IMR-90 (cell line): ENCODE results near the gene LAMC3.

Experiments used
- BHLHE40 ChIP-seq: fragments of 150-350 bp; IDR thresholded peaks from 2 replicates; pipeline ENCODE4 v1.6.1; 2016; ENCODE audit warnings: mild to moderate bottlenecking, low read depth, low read length
- CEBPB ChIP-seq: IDR thresholded peaks from 2 replicates; pipeline ENCODE4 v1.6.1; 2012; ENCODE audit warnings: low read depth, low read length, improper control_type of control experiment
- CHD1 ChIP-seq: IDR thresholded peaks from 2 replicates; pipeline ENCODE4 v1.6.1; 2012; ENCODE audit warnings: low read depth, low read length, improper control_type of control experiment
- CTCF ChIP-seq: conservative IDR thresholded peaks from 2 replicates; pipeline ENCODE4 v1.5.1; 2012; ENCODE audit warnings: mild to moderate bottlenecking, low read depth, low read length, improper control_type of control experiment
- FOS ChIP-seq: fragments of 150-350 bp; IDR thresholded peaks from 2 replicates; pipeline ENCODE4 v1.6.1; 2016; ENCODE audit warnings: low read depth, low read length
- MAFK ChIP-seq: IDR thresholded peaks from 2 replicates; pipeline ENCODE4 v1.6.1; 2012; ENCODE audit warnings: low read depth, low read length, improper control_type of control experiment
- MAZ ChIP-seq: IDR thresholded peaks from 2 replicates; pipeline ENCODE4 v1.6.1; 2012; ENCODE audit warnings: low read depth, mild to moderate bottlenecking, low read length, improper control_type of control experiment, moderate library complexity, borderline replicate concordance
- NFE2L2 ChIP-seq: fragments of 150-350 bp; IDR thresholded peaks from 2 replicates; pipeline ENCODE4 v1.6.1; 2016; ENCODE audit warnings: low read depth, mild to moderate bottlenecking, low read length
- POLR2A ChIP-seq: IDR thresholded peaks from 2 replicates; pipeline ENCODE4 v1.6.1; 2012; ENCODE audit warnings: mild to moderate bottlenecking, low read depth, low read length
- RAD21 ChIP-seq: IDR thresholded peaks from 2 replicates; pipeline ENCODE4 v1.6.1; 2012; ENCODE audit warnings: low read length, improper control_type of control experiment
- TF ChIP-seq, protein P1 (sequence below): fragments of 150-350 bp; IDR thresholded peaks from 2 replicates; pipeline ENCODE4 v1.6.1; 2016; ENCODE audit warnings: low read depth, mild to moderate bottlenecking, low read length, moderate library complexity, borderline replicate concordance
- TF ChIP-seq, protein P2 (sequence below): fragments of 150-350 bp; IDR thresholded peaks from 2 replicates; pipeline ENCODE4 v1.6.1; 2017; ENCODE audit warnings: mild to moderate bottlenecking, antibody characterized with exemption, low read length, low read depth

DNA sequence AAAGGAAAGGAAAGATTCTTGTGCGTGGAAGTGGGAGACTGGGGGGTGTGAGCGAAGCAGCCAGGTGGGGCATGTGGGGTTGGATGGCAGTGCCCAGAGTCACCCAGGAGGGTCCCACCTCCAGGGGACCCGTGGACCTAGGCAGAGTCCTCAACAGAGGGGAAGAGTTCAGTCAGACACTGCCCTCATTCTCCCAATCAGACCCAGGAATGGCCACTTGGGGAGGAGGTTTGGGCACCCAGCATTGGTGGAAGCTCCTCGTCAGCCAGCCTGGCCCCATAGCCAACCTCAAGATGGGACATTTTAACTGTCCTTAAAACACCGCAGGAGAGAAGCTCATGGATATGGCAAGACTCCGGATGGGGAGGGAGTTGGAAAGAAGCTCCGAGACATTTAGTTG lies 21.9 kb upstream of the LAMC3 start:
- TF ChIP-seq CTCF (no peak), POLR2A (no peak), CHD1 (no peak), MAZ (no peak), CEBPB (no peak), RAD21 (no peak), FOS (no peak), NFE2L2 (no peak), BHLHE40 (no peak), MAFK (no peak)
- TF ChIP-seq, protein P1, sequence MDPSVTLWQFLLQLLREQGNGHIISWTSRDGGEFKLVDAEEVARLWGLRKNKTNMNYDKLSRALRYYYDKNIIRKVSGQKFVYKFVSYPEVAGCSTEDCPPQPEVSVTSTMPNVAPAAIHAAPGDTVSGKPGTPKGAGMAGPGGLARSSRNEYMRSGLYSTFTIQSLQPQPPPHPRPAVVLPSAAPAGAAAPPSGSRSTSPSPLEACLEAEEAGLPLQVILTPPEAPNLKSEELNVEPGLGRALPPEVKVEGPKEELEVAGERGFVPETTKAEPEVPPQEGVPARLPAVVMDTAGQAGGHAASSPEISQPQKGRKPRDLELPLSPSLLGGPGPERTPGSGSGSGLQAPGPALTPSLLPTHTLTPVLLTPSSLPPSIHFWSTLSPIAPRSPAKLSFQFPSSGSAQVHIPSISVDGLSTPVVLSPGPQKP: no peak
- TF ChIP-seq, protein P2, sequence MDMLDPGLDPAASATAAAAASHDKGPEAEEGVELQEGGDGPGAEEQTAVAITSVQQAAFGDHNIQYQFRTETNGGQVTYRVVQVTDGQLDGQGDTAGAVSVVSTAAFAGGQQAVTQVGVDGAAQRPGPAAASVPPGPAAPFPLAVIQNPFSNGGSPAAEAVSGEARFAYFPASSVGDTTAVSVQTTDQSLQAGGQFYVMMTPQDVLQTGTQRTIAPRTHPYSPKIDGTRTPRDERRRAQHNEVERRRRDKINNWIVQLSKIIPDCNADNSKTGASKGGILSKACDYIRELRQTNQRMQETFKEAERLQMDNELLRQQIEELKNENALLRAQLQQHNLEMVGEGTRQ: no peak
